NCI-H226 (cell line): Measurements from ENCODE around the gene KIDINS220.

ENCODE experiments used
- DNase-seq: peaks from one replicate; pipeline ENCODE4 v3.0.0-alpha.2; 2015

The KIDINS220 gene

DNA sequence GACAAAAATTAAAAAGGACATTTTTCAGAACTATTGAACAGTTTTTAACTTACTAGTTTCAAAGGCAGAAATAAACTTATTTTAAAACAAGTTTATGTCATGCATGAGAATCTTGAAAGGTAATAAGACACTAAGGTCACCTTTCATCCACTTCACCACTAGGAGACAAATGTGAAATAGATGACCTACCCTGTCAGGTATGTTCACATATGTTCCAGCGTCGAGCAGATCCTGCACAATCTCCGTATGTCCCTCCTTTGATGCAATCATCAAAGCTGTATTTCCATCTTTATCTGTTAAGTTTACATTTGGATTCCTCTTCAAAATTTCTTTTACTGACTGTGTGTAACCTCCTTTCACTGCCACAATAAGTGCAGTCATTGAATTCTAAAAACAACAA is 34.7 kb downstream of the KIDINS220 start:
- DNase-seq: no peak

DNA sequence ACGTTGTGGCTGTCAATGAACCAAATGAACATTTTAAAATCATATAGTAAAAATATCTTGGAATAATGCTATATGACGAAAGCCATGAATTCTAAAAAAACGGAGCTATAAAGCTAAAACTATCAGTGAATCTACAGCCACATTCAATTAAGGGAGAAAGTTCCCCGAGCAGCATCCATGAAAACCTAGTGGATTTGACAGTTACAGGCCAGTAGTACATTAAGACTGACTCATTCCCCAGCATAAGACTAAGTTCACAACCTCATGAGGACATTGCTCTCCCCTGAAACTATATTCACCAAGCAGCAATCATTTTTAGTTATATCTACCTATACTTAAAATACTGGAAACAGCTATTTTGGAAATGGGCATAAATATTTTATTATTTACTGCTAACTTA is 36.6 kb downstream of the KIDINS220 start:
- no peak for DNase-seq

DNA sequence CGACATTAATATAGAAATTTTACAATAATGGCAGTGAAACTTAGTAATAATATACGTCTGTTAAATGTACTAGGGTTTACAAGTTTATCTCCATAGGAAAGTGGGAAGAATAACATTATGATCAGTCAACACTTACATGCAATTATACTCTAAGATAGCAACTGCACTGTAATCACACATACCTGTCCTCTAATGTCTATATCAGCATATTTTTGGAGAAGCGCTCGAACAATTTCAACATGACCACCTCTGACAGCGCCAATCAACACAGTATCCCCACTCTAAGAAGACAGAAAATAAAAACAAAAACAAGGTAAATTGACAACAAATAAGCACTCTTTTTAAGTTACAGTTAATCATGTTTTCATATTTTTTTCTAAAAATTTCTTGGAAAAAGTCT is 37.2 kb downstream of the KIDINS220 start:
- no peak for DNase-seq

DNA sequence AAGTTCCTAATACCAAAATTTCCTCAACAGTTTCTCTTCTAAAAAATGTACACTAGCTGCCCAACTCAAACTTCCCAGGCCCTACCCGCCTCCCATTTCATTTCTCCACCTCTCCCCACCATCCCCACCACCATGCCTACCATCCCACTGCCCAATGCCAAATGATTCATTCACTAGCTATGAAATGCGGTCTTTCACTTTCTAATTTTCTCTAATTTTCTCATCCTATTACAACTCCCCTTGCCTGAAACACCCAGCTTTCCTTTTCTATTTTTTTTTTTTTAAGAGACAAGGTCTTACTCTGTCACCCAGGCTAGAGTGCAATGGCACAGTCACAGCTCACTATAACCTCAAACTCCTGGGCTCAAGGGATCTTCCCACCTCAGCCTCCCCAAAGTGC is 38.4 kb downstream of the KIDINS220 start:
- no peak for DNase-seq

DNA sequence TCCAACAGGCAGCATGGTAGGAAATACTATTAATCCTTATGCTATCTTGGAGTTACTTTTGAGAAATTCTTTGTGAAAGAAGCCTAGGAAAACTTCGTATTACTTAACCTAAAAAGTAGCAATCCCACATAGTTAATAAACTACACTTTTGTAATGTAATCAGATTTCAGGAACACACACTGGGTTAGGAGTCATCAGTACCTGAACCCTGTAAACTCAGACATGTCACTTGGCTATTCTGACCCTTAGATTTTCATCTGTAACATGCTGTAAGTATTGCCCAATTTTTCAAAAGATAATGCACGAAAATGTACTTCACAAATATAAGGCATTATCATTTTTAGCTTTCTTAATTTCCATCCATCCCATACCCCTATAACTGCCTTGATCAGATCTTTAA is 39.0 kb downstream of the KIDINS220 start:
- no peak for DNase-seq

DNA sequence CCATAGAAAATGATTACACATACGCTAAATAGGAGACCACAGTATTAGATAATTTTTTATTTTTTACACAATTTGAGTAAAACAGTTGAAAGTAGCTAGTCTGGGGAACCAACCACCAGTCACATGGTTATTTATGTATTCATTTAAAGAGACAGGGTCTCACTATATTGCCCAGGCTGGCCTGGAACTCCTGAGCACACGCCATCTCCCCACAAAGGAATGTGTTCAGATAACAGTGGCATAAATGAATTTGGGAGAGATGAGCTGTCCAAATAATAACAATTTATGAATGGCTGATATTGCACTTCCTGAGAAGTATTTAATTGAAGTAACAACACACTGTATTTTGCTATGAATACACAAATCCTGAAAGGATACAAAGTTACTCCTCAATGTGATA is 39.7 kb downstream of the KIDINS220 start:
- DNase-seq: peak; percentile 2

DNA sequence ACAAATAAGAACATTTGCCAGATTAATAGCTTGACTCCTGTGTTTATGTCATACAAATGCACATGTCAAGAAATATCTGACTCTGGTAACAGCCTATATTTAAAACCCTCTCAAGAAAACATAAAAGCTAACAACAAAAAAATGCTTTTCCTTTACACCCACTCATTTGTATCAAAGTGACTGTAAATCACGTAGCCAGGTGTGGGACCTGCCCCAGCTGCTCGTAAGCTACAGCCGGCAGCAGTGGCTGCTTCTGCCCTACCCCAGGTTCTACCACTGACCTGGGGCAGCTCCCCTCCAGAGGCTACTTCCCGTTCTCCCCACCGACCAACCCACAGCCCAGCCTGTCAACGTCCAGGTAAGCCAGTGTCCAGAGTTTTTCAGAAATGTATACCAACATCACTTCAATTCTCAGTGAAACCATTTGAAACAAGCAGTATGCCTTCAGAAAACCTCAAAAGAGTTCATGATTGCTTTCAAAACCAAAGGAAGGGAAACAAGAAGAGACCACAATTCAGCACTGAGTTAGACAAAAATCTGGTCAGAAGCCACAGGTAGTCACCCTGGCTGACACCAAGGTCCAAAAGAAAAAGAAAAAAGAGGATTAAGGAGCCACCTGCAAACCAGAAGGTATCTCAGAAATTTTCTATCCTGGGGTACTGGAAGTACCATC is 40.4 kb downstream of the KIDINS220 start:
- no peak for DNase-seq

DNA sequence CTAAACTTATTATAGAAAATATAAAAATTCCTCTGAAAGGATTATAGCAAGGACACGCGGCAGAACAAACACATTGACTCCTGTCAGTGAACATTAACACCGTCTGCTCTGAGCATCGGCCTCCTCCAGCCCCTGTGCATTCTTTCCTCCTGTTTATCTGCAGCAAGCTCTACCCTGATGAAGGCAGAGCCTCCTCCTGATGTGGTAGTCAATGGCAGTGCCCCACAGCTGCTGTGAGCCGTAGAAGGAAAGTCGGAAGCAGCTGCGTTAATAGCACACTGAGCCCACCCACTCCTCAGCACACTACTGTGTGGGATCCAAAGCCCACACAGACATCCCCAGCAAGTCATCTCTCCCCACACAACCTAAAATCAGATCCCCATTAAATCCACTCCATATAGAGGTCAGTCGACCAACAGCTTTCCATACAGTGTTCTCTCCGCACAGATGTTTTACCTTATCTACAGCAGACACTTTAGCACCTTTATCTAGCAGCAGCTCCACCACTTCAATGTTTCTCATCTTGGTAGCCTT is 41.0 kb downstream of the KIDINS220 start:
- DNase-seq: no peak

DNA sequence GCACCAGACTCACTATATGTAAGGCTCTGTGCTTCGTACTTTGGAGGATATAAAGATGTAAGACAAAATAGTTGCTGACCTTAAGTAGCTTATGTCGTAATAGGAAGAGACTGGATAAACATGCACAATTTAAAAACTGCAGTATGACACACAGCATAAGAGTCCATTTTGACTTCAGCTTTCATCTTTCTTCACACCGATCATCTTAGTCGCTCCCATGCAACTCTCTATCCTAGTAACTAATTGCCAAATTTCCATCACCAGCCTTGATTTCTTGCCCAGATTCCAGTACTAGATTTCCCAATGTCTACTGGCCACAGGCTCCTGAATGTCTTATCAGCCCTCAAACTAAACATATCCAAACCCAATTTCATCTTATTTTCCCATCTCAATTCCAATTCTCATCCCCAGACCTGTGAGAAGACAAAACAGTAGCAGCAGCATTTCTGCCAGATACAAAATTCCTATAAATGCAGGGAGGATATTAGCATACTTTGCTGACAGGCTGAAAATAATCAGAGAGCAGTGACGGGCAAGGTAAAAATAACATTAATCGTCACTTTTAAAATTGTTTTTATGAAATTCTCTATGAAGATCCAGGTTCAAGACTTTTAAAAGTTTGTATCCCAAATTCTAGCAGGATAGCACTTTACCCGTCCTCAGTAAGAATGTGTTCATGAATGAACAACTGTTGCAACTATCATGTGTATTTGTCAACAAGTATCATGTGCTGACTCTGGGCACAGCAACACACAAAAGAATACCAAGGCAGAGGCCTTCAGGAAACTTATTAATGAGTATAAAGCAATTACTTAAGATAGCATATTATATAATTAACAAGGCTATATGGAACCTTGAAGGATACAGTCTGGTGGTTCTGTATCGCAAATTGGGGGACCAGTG is 42.2 kb downstream of the KIDINS220 start:
- DNase-seq: peak; percentile 41

DNA sequence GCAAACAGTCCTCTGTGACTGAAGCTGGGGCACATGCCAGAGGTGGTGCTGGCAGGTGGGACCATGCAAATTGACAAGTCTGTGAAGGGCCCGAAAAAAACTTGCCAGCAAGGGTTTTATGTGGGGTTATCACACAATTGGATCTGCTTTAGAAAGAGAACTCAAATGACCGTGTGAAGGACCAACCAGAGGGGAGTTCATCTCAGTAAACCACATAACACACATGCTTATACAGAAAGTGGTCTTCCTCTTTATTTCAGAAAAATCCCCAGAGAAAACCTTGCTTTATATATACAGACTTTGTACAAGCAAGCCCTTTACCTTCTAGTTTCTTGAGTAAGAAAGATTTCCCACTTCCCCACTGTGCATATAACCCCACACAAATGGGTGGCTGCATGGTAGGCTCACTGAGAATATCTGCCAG is 46.7 kb downstream of the KIDINS220 start:
- no peak for DNase-seq

DNA sequence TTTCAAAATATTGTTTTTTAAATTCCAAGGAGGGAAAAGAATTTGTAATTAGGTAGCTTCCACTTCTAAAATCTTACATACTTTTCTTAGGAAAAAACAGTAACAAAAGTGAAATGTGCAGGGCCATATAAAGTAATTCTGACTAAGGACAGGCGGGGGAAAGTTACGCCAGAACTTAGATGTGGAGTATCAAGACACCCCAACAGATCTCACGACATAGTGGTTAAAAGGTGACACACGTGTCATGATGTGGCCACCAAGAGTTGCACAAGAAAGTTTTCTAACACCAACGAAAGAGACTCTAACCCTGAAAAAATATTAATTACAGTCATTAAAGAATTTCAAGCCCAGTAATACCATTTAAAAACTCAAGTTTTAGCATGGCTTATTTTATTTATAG is 51.0 kb downstream of the KIDINS220 start:
- DNase-seq: no peak

DNA sequence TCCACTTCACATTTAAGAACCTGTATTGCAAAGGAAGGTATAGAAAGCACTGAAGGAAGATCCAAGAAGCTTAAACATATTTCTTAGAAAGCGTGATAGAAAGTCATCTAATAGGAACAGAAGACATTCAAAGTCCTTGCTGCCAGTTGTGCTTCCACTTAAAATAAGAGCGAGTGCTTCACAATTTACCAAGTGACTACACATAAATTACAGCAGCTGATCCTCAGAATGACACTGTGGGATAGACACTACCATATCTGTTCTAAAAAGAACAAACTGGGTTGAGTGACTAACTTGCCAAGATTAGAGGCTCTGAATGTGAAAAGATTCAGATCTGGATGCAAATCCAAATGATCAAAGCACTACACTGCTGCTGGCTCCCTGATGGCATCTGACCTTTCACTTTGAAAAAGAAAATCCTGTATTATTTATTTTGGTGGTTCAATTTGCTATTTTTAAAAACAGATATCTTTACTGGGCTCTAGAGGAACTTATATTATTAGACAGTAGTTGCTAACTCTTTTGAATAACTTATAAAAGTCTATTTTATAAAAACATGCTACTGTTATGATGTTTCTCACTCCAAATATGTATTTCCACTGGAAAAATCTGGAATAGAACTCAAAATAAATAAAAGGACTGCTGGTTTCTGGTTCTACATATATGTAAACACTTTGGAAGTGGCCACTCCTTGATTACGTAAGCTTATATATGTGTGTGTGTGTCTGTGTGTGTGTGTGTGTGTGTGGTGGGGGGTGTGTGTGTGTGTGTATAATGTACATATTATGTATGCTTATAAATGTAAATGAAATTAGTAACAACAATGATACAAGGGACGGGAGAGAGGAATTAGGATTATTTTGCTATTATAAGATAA is 57.4 kb downstream of the KIDINS220 start:
- DNase-seq: no peak

DNA sequence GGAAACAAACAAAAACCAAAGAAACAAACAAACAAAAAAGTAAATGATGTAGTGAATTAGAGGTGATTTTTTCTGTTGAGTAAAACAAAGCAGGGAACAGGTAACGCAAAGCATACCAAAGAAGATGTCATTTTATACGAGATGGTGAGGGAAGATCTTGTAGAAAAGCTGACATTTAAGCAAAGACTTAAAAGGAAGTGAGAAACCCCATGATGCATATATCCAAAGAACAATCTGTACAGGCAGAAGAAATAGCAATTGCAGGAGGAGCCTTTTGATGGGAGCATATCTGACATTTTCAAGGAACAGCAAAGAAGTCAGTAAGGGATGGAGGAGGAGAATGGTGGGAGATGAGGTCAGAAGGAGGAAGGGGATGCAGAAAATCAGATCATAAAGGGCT is 63.0 kb downstream of the KIDINS220 start:
- DNase-seq: no peak

DNA sequence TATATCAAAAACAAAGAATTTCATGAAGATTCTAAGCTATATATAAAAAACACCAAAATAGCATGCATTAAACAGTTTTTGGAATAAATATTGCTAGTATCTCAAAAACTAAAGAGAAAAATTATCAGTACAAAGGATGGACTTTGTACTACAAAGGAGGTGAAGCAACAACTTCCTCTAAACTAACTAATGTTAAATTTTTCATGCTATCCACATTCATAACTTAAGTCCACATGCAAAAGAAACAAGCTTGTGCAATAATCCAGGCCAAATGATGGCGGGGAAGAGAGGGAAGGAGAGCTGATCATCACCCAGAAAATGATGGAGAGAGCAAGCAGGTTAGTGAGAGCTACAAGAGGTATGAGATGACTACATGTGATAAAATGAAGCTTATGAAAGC is 70.1 kb downstream of the KIDINS220 start:
- DNase-seq: no peak

DNA sequence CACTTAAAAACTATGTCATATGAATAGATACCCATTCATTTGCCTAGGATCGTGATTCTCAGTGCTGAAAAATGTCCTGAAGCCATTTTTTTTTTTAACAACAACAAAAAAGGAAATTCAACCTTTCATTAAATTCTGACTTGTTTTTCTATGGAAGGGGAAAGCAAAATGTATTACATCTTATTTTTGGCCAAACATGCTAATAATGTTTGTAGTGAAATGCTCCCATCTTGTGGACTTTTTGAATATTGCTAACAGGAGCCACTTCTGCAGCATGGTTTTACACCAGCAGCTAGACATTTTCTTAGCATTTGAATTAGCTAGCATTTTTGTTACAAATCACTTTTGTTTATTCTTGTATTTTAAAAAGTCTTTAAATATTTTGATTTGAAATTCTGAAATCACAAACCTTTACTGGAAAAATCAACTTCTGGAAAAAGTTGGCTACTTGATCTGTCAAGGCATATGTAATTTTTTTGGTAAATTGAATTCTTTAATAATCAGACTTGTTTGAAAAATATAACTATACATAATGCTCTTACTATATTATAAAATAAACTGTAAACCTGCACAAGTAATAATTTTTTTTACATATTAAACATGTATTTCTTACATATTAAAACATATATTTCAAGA is 75.8 kb downstream of the KIDINS220 start:
- peak; percentile 12 for DNase-seq

DNA sequence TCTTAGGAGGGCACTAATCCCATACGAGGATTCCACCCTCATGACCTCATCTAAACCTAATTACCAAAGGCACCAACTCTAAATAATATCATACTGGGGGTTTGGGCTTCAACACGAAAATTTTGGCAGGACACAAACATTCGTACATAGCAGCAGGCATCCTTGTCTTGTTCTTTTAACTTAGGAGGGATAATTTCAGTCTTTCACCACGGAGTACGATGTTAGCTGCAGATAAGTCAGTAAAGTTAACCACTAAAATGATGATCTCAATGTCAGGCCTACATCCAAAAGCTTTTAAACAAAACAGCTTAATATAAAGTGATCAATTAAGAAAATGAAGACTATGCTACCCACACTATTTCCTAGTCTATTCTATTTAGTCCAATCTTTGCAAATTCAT is 80.7 kb downstream of the KIDINS220 start:
- DNase-seq: no peak

DNA sequence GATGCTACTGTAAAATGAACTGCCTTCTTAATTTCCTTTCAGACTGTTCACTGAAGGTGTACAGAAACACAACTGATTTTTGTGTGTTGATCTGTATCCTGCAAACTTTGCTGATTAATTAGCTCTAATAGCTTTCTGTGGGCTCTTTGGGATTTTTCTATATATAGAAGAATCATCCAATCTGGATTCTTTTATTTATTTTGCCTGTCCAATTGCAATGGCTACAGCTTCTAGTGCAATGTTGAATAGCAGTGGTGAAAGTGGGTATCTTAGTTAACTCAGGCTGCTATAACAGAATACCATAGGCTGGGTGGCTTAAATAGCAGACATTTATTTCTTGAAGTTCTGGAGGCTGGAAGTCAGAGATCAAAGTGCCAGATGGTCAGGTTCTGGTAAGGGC is 81.2 kb downstream of the KIDINS220 start:
- no peak for DNase-seq

DNA sequence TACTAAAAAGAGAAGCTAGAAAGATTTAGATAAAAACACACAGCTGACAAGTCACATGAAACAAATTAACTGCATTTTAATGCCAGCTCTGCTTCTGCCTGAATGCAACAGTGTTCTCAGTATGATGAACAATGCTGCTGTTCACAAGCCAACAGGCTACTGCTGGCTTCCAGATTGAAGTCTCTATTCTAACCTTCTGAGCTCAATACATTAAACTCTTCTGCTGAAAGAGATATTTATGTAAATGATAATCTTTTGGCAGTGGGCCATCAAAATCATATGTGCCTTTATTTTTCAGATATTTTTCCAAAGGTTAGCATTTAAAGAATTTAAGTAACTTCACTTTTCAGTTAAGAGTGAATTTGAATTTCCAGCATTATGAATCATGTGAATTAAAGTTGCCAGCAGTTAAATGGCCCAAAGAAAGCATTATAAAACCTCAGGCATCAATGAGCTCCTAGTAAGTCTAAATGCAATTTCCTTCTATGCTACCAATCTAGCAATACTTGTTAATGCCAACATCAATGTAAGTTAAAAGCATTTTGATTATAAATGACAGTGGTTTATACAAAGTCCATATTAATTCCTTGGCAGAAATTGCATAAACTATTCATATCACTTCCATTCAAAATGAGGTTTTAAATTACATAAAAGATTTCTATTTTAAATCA is 83.2 kb downstream of the KIDINS220 start:
- no peak for DNase-seq

DNA sequence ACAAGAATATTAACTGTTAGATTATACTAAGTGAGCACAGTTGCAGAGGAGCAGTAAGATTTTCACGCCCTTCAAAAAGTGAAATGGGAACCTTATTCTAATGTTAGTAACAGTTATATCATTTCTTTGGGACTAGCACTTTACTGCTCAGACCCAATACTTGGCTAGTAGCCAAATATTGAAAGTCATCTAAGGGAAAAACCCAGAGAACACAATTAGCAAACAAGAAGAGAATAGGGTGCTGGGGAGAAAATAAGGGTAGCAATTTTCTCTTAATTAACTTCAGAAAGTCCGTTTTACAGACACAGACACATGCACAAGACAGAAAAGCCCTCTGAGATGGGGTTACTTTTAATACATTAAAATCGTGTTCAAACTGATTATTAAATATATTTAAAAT is 83.8 kb downstream of the KIDINS220 start:
- no peak for DNase-seq

DNA sequence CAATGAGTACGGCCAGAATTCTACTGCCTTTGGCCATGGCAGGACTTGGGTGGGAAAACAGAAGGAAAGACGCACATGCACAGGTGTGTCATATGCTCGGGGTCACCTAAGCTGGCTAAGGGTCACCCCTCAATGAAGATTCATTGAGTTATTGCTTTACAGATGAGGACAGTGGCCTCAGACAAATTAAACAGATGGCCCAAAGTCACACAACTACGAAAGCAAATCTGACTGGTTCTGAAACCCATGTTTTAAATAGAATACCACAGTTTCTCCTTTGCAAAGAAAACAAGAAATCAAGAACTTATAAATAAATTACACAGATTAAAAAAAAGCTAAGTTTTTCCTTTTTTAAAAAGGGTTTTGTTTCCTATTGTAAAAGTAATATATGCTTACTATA is 85.0 kb downstream of the KIDINS220 start:
- DNase-seq: no peak

DNA sequence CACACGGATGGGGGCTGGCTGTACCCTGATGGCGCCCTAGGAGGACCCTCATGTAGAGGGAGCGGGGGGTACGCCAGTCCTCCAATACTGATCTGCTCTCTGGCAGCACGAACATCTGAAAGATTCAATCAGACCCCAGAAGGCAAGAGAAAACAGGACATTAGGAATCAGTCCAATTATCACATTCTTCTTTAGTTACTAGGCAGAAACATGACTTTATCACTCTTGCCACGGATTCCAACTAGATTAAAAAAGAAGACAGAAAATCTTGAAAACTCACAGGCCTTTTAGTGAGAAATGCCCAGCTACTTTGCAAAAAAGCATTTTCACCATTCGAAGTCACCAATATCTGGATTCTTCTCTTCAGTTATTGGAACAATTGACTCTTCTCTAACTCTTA is 87.2 kb downstream of the KIDINS220 start:
- no peak for DNase-seq

DNA sequence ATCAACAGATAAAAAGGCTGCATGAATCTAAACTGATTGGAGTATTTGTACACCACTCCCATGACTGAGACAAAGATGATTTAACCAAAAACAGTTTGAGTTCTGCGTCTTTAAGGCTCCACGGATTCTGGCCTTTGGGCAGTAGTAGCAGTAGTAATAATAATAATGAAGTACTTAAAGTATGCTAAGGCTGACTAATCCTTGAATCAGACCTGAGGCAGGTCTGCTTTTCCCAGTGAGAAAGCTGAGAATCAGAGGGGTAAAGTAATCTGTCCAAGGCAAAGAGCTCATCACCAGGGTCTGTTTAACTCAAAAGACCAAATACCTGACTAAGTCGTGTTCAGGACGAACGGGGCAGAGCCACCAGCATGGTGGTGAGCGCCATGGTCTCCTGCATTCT is 94.2 kb downstream of the KIDINS220 start:
- no peak for DNase-seq
